ENCODE results near the gene MYO3A.

DNA sequence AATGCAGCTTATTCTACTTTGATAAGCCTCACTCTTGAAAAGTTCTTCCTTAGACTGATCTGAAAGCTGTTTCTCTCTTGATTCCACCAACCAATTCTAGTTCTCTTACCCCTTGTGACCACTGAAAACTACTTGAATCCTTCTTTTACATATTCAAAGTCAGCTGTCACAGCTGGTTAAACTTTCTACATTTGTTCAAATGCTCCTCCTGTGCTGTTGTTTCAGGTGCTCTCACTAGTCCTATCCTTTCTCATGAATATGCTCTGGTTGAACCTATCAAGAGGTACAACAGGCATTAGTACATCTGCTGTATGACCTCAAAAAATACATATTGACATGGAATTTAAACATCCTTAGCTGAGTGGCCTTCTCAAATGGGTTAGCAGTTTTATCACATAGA lies 91.5 kb downstream of the MYO3A start:
- TF ChIP-seq, protein P1, sequence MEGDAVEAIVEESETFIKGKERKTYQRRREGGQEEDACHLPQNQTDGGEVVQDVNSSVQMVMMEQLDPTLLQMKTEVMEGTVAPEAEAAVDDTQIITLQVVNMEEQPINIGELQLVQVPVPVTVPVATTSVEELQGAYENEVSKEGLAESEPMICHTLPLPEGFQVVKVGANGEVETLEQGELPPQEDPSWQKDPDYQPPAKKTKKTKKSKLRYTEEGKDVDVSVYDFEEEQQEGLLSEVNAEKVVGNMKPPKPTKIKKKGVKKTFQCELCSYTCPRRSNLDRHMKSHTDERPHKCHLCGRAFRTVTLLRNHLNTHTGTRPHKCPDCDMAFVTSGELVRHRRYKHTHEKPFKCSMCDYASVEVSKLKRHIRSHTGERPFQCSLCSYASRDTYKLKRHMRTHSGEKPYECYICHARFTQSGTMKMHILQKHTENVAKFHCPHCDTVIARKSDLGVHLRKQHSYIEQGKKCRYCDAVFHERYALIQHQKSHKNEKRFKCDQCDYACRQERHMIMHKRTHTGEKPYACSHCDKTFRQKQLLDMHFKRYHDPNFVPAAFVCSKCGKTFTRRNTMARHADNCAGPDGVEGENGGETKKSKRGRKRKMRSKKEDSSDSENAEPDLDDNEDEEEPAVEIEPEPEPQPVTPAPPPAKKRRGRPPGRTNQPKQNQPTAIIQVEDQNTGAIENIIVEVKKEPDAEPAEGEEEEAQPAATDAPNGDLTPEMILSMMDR (conservative IDR thresholded peaks at IDR 0.05 in 1 of 2, IDR thresholded peaks at IDR 0.05 in 1 of 2; ENCODE audit: low read depth in 1 of 2, low read length in 2 of 2): no peak
- TF ChIP-seq EZH2 (IDR thresholded peaks at IDR 0.05; ENCODE audit: low read length, missing control alignments): no peak

Measured in fibroblast of lung (primary cell).